Adrenal gland (tissue), 5 donors: ENCODE data around the gene SRSF4.

ENCODE experiments used
- POLR2A ChIP-seq, 2 donors: fragments of 450-650 bp; IDR thresholded peaks; one replicate each; pipeline ENCODE4 v1.6.1; 2017; ENCODE audit warnings: antibody characterized with exemption in 2 of 2, mild to moderate bottlenecking in 2 of 2, moderate library complexity in 1 of 2
- TF ChIP-seq, protein P1 (sequence below), 6 experiments: fragments of 450-650 bp in 4 of 6; fragments of 200-600 bp in 2 of 6; sonication (generic) in 1 of 6; IDR thresholded peaks; 1 replicate in 5 of 6; 2 replicates in 1 of 6; pipeline versions ENCODE4 v1.5.1 to v1.8.0; 2016 to 2021; ENCODE audit warnings: antibody characterized with exemption in 6 of 6, mild to moderate bottlenecking in 2 of 6, moderate library complexity in 1 of 6
- donor health status: DM: no; HTN: no; CAD: no.

DNA sequence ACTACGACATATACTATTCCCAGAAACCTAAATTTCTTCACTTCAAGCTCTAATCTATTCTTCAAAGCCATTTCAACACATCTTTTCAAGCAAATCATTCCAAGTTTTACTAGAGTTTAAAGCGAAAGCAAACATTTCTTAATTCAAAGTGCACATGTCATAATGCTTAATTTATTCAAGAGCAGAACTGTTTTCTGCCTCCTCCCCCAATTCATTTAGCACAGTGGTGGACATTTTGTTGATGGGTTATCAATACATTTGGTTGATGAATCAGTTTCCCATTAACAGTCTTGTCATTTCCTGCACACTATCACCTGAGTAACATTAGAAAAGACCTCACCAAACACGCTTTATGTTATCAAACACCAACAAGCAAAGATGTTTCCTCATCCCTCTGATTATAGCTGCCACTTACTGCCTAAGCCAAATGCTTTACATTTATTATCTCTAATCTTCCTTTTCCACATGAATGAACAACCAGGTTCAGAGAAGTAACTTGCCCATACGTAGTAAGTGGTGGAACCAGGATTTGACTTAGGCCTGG lies 2.0 kb downstream of the SRSF4 start:
- TF ChIP-seq, protein P1, sequence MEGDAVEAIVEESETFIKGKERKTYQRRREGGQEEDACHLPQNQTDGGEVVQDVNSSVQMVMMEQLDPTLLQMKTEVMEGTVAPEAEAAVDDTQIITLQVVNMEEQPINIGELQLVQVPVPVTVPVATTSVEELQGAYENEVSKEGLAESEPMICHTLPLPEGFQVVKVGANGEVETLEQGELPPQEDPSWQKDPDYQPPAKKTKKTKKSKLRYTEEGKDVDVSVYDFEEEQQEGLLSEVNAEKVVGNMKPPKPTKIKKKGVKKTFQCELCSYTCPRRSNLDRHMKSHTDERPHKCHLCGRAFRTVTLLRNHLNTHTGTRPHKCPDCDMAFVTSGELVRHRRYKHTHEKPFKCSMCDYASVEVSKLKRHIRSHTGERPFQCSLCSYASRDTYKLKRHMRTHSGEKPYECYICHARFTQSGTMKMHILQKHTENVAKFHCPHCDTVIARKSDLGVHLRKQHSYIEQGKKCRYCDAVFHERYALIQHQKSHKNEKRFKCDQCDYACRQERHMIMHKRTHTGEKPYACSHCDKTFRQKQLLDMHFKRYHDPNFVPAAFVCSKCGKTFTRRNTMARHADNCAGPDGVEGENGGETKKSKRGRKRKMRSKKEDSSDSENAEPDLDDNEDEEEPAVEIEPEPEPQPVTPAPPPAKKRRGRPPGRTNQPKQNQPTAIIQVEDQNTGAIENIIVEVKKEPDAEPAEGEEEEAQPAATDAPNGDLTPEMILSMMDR (IDR thresholded peaks at IDR 0.05), result no peak
- TF ChIP-seq POLR2A (IDR thresholded peaks at IDR 0.05), result no peak
